Mononuclear cell (primary cell): ENCODE measurements around the gene SLC38A10. TPM values are rescaled to one million over a fixed set of nuclear protein-coding genes. Genes with fewer than 3 reads are reported as not detected.

ENCODE experiments used
- H3K27me3 ChIP-seq: 2 replicates; pipeline ENCODE4 v1.6.0; 2011; ENCODE audit warnings: low read length, control low read depth; ENCODE audit not compliant: insufficient read depth
- H3K4me1 ChIP-seq: 2 replicates; pipeline ENCODE4 v1.5.1; 2011; ENCODE audit warnings: mild to moderate bottlenecking, low read length, control low read depth; ENCODE audit not compliant: insufficient read depth
- H3K4me3 ChIP-seq: 2 replicates; pipeline ENCODE4 v1.5.1; 2011; ENCODE audit warnings: mild to moderate bottlenecking, low read length, moderate library complexity
- H3K9me3 ChIP-seq: 2 replicates; pipeline ENCODE4 v1.5.1; 2011; ENCODE audit warnings: low read depth, mild to moderate bottlenecking, control low read depth, low read length
- total RNA-seq: library from RNA; depleted of rRNA; stranded (reverse); fragments of >200 nt; gene quantifications from one replicate; pipeline ENCODE4 v1.2.3, GENCODE V29; 2012

The SLC38A10 gene
- total RNA-seq, 1 donor = 30.9 TPM

DNA sequence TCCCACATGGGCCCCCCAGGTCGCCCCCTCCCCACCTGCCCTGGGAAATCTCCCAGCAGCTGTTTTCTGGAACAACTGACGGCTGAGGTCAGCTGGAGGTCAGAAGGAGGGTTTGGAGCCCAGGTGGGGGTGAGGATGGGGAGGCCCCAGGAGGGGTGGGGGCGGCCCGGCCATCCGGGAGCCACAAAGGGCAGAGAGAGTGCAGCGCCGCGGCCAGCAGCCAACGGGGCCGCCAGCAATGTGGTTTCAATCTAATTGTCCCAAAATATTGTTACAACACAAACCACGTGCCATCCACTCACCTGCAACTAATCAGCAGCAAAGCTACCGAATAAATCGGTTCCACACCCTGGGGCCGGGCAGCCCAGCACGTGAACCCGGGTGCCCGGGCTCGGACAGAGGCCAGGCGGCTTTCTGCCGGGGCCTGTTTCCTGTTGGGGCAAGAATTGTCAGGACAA, 28.3 kb upstream of the SLC38A10 start:
- Histone ChIP-seq H3K9me3 (no peaks in the 10 kb centered on the region), H3K4me3 (no peak overlapping the region), H3K27me3 (no peaks in the 10 kb centered on the region), H3K4me1 (peaks cover 50% of the 10 kb centered on the region)

DNA sequence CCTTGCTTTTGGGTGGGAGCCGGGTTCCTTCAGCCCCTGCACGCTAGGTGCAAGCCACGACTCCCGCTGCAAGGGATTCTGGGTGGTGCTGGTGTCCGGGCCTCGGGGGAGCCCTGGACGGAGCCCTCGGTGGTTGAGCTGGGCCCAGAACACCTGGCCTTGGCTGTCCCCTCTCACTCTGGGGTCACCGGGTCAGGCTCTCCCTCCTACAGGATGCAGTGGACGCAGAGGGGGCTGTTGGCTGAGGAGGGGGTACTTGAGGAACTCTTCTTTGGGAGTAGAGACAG, 27.9 kb upstream of the SLC38A10 start:
- peaks cover 46% of the 10 kb centered on the region for H3K4me1 ChIP-seq
- H3K4me3 ChIP-seq = no peak overlapping the region
- H3K9me3 ChIP-seq = no peaks in the 10 kb centered on the region
- H3K27me3 ChIP-seq = no peaks in the 10 kb centered on the region

DNA sequence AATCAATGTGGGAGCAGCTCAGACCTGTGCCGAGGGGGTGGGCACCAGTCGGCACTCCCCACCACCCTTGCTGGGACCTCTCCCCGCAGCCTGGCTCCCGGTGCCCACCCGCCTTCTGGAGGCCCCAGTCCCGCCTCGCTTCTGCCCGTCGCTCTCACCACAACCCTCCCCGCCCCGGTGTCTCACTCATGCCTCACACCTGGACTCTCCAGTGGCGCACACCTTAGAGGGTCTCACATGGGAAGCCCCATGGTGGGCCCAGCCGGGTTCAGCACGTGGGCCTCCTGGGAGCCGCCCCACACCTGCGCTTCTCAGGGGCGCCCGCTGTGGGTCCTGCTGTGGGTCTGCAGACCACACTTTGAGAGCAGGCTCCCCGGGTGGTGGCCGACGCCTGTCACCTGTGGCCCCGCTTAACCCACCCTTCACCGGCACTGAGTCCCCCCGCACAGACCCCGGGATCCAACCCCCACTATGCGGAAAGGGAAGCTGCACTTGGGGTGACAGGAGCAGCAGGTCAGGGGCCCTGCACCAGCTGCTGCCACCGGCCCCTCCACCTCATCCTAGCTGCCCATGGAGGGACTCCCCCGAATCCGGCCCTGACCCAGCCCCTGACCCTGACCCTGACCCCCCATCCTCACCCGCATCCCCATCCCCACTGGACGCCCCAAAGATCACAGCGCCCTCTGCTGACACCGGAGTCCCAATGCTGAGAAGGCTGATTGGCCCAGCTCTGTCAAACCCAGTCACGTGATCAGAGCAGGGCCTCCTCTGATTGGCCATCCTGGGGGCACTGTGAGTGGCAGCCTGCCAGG, 27.4 kb upstream of the SLC38A10 start:
- no peak overlapping the region for H3K4me3 ChIP-seq
- no peaks in the 10 kb centered on the region for H3K9me3 ChIP-seq
- H3K4me1 ChIP-seq = peaks cover 40% of the 10 kb centered on the region
- H3K27me3 ChIP-seq = no peaks in the 10 kb centered on the region

DNA sequence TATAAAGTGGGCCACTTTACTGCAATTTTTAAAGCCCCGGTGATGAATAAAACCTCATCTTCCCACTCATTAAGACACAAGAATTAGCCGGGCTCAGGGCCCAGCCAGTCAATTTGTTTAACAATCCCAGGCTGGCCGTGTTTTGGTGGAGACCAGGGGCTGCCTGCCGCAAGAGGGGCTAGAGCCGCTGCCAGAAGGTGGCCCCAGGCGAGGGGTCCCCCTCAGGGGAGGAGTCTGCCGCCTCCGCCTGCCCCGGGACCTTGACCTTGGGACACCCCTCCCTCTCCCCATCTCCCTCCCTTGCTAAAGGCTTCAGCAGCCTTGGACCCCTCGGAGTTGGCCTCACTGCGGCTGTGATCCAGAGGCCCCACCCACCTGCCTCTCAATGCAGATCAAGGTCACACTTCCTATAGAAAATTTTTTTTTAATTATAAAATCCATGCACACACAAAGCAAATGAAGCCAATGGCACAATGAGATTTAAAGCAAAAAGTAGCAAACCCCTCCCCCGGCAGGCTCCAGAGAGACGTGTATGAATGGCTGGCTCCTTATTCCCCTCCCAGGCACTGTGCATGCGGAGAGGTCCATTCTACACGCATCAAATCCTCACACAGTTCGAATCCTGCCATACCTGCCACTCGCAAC, 23.0 kb upstream of the SLC38A10 start:
- peaks cover 2% of the 10 kb centered on the region for H3K4me1 ChIP-seq
- H3K4me3 ChIP-seq = no peak overlapping the region
- H3K9me3 ChIP-seq = no peaks in the 10 kb centered on the region
- H3K27me3 ChIP-seq = no peaks in the 10 kb centered on the region

DNA sequence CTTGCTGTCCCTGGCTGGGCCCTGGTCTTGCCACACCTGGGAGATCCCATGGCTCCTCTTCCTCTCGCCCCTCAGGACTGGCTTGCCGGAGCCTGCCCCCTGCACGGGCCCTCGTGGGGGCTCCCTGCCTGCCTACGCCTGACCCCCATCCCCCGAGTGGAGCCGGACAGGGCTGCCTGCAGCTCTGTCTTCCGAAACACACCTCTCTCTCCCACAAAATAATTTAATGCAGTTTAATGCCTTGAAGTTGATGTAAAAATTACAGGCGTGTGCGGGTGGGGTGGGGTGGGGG, 22.4 kb upstream of the SLC38A10 start:
- Histone ChIP-seq H3K9me3 (no peaks in the 10 kb centered on the region), H3K27me3 (no peaks in the 10 kb centered on the region), H3K4me1 (no peaks in the 10 kb centered on the region), H3K4me3 (no peak overlapping the region)

DNA sequence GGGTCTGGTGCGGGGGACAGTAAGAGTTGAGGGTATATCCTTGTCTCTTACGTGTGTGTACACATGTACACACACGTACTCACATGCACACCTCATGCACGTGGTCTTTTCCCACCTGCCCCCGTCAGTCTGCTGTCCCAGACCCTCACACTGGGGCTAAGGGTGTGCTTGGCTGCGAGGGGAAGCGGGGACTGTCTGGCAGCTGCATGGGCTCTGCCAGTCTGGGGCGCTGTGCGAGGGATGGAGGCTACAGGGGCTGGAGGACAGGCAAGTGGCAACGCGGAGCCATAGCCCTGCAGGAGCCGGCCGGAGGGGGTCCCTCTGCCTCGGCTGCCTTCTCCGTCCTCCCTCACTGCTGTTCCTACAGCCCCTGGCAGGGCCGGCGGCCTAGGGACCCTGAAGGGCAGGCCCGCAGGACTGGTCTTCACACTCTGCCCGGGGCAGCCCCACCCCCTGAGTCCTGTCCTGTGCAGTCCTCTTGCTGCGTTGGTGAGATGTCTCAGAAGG, 20.8 kb upstream of the SLC38A10 start:
- H3K9me3 ChIP-seq = no peaks in the 10 kb centered on the region
- H3K4me3 ChIP-seq = no peak overlapping the region
- no peaks in the 10 kb centered on the region for H3K4me1 ChIP-seq
- no peaks in the 10 kb centered on the region for H3K27me3 ChIP-seq

DNA sequence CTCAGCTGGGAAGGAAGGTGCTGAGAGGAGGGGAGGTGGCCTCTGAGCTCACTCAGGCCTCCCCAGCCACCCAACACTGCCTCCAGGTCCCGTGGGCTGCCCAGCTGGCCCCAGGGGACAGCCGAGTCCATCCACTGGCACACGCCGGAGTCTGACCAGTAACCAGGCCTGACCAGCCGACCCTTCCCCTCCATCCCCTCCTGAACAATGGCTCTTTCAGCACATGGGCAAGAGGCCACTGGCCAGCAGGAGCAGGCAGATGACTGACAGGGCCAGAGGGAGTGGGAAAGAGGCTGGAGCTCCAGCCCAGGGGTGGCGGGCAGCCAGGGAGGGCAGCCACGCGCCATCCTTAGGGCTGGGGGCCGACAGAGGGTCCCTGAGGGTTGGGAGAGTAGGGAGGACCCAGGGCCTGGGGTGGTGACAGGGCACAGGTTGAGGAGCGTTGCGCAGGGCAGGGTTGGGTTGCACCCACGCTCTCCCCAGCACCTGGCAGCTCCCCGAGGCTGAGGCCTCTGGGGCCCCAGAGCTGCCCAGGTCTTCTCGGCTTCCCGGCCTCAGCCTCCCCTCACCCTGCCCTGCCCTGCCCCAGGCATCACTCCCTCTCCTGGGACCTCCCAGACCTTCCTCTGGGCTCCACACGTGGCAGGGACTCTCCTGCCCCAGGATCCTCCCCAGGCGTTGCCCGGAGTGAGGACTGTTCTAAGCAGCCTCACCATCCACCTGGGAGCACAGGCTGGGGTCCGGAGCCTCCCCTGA, 20.2 kb upstream of the SLC38A10 start:
- Histone ChIP-seq H3K4me3 (no peak overlapping the region), H3K9me3 (no peaks in the 10 kb centered on the region), H3K27me3 (no peaks in the 10 kb centered on the region), H3K4me1 (peaks cover 4% of the 10 kb centered on the region)

DNA sequence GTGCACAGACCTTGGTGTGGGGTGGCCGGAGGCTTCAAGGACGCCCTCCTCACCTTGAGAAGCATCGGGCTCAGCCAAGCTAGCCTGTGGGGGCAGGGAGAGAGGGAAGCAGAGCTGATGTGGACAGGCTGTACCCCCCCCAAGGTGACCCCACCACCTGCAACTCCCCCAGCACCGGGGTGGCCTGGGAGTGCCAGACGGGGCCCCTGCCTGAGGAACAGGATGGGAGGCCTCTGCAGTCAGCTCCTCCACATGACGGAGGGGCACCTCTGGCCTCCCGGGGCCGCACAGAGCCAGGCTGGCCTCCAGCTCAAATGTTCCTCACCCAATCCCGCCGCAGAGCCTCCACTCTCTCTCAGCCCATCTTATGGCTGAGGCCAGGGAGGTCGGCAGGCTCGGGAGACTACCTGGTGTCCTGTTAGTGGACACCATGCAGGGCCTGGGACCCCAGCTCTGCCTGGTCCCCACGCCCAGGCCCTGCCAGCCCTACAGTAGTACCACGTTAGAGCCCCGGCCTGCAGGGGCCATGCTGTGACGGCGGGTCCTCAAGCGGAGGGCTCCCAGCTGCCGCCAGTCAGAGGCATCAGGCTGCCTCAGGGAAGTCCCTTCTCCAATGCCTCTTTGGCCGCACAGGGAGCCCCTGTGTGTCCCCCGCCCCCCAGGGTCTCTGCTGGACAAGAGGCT, 19.4 kb upstream of the SLC38A10 start:
- H3K4me1 ChIP-seq = peaks cover 12% of the 10 kb centered on the region
- no peaks in the 10 kb centered on the region for H3K27me3 ChIP-seq
- H3K4me3 ChIP-seq = no peak overlapping the region
- no peaks in the 10 kb centered on the region for H3K9me3 ChIP-seq

DNA sequence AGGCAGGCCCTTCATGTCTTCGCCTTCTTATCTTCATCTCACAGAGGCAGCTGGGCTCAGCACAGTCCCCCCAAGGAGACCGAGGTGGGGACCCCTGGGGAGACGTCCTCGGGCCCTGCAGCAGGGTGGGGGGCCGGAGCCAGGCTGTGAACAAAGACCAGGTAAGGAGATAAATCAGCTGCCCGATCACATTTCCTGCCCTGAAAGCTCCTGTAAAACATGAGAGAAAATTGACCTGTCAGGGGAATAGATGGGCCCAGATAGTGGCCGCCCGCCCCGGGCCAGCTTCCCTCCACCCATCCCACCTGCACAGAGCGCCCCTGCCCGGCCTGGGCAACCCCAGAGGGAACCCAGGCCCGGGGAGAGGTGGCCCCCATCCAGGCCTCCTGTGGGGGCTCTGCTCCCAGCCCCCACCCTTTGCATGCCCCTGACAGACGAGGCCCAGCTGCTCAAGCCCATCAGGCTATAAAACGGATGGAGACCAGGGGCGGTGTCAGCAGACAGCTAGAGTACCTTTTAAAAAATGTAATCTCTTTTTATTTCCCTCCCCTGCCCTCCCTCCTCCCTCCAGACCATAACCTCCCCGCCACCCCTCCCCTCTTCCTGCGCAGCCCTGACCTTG, 18.8 kb upstream of the SLC38A10 start:
- H3K4me3 ChIP-seq = no peak overlapping the region
- peaks cover 19% of the 10 kb centered on the region for H3K4me1 ChIP-seq
- H3K9me3 ChIP-seq = no peaks in the 10 kb centered on the region
- no peaks in the 10 kb centered on the region for H3K27me3 ChIP-seq

DNA sequence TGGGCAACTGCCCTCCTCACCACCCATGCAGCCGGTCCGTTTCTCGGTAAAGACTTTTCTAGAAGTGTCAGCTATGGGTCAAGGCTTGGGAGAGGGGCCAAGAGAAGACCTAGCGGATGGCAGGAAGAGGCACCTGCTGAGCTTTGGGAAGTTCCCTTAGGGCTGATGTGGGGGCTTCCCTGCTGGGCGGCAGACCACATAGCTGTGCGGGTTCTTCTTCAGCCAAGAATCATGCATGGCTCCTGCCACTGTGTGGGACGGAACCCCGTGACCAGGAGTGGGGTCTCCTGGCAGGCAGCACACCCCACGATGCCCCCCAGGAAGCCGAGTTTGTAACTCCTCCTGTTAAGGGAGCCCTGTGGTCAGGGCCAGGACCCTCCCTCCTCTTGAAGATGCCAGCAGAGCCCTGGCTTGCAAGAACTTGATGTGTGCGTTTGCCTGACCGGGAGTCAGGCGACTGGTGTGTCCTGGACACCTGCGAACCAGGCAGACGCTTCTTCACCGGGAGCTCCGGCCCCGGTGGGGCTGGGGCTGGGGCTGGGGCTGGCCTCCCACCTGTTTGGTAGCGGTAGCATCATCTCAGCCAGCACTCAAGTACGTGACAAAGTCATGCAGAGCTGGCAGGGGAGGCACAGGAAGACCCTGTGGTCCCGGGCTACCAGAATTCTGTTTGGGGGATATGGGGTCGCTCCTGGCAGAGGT, 17.7 kb upstream of the SLC38A10 start:
- peaks cover 30% of the 10 kb centered on the region for H3K4me1 ChIP-seq
- no peak overlapping the region for H3K4me3 ChIP-seq
- no peaks in the 10 kb centered on the region for H3K27me3 ChIP-seq
- H3K9me3 ChIP-seq = no peaks in the 10 kb centered on the region

DNA sequence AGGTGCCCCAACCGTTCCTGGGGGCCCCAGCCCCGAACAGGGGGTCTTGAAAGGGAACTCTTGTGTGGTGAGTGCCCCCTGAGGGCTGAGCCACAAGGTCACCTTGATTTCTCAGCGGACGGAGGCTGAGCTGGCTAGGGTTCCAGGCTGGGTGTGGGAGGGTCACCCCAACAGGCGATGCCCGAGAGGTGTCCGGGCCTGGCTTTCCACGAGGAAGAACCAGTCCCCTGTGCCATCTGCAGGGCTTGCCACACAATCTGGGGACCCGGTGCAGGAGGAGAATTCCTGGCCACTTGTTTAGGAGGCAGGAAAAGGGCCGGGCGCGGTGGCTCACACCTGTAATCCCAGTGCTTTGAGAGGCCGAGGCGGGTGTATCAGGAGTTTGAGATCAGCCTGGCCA, 16.8 kb upstream of the SLC38A10 start:
- Histone ChIP-seq H3K4me3 (no peak overlapping the region), H3K27me3 (no peaks in the 10 kb centered on the region), H3K9me3 (no peaks in the 10 kb centered on the region), H3K4me1 (peaks cover 33% of the 10 kb centered on the region)

DNA sequence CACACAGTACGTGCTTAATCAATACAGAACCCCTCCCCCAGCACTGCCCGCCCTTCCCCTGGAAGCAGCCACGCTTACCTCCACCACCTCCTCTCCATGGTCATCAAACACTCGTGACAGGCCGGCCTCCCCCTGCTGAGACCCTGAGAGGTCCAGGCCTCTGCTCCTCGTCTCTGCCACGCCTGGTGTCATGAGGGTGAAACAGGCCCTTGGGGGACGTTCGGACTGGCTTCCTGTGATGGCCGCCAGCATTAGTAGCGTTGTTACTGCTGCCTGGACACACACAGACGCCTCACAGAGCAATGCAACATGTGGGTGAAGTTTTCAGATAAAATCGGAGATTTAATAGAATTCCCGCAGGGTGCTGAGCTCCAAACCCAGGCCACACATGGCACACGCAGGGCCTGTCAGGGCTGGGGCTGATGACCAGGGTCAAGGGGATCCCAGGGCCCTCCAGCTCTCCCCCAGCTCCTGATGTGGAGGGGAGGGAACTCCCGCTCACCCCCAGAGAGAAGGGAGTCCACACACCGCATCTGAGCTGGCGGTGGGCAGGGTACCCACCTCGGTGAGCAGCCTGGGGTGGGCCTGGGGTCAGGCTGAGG, 15.9 kb upstream of the SLC38A10 start:
- H3K27me3 ChIP-seq = no peaks in the 10 kb centered on the region
- no peak overlapping the region for H3K4me3 ChIP-seq
- H3K9me3 ChIP-seq = no peaks in the 10 kb centered on the region
- peaks cover 33% of the 10 kb centered on the region for H3K4me1 ChIP-seq

DNA sequence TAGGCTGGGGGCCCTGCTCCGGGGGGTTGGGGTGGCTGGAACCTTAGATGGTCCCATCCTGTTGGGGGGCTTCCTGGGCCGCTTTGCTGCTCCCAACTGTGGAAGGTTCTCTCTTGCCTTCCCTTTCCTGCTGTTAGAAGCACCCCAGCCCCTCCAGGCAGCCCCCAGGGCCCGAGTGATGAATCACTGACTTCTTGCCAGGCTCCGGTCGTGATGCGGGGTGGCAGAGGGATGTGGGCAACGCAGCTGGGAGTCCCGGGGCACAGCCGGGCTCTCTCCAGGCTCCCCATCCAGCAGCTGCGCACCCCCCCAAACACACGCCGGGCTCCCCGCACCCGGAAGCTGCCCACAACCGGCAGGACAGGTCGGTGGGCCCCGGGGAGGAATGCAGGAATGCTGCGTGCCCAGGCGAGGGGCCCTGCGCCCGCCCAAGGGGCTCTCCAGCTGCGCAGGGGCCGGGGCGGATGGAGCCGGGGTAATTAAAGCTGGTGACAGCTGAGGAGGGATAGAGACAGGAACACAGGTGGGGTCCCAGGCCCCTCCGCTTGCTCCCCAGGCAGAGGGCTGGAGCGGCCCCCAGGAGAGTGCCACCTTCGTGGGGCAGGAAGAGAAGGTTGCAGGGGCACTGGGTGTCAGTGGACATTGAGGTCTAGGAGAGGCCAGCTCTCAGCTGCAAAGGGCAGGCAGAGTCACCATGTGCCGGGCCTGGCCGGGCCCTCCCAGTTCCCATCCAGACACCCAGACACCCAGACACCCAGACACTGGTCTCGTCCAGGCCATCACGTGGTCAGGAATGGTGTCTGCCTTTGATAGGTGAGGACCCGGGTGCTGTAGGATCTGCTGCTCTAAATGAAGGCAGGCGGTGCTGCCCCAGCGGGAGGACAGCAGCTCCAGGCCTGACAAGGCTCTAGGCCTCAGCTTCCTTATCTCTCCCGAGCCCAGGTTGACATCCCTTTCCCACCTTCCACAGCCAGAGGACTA, 15.0 kb upstream of the SLC38A10 start:
- no peaks in the 10 kb centered on the region for H3K27me3 ChIP-seq
- H3K4me1 ChIP-seq = peaks cover 33% of the 10 kb centered on the region
- H3K9me3 ChIP-seq = no peaks in the 10 kb centered on the region
- H3K4me3 ChIP-seq = no peak overlapping the region
